VCaP (cell line): ENCODE measurements around the gene COL26A1.
A peak's percentile ranks its signal among the peaks of the same experiment; 100 is the strongest.

Experiments used
- H3K27ac ChIP-seq: fragments of 450-650 bp; 2 replicates; pipeline ENCODE4 v1.5.1; 2017
- CTCF ChIP-seq: fragments of 450-650 bp; conservative IDR thresholded peaks from 2 replicates; pipeline ENCODE4 v1.5.1; 2017; ENCODE audit warnings: mild to moderate bottlenecking, moderate library complexity

The COL26A1 gene

DNA sequence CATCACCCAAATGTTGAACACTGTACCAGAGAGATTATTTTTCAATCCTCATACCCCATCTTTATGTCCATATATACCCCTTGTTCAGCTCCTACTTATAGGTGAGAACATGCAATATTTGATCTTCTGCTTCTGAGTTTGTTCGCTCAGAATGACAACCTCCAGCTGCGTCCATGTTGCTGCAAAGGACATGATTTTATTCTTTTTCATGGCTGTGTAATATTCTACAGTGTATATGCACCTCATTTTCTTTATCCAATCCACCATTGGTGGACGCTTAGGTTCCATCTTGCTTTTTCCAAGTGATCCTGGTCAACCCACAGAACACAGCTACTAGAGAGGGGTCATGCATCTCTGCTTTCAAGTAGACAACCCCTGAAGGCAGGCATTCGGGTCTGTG lies 166.9 kb downstream of the COL26A1 start:
- TF ChIP-seq CTCF = no peak
- no peak overlapping the region for H3K27ac ChIP-seq

DNA sequence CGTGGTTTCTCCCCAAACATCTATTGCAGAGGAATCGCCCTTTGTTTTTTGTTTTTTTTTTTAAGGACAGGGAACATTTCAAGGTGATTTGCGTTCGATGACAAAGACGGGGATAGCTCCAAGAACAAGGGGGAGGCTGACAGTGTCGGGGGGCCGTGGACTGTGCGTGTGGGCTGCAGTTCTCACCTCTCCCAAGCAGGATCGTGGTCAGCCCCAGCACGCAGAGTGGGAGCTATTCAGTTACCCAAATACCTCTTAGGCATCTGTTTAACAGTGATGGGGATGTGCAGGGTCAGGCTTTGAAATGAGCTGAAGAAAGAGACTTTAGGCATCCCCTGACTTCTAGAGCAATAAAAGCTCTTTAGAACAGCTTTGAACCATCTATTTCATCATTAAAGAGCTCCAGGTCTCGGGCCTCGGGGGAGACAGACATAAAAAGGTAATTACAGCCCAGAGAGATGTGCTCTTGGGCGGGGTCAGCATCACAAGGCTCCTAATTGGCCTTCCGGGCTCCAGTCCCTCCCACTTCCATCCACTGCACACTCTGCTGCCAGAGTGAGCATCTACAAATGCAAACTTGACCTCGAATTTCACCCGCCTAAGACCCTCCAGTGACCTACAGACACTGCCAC lies 169.2 kb downstream of the COL26A1 start:
- no peak overlapping the region for H3K27ac ChIP-seq
- TF ChIP-seq CTCF = no peak

- no peak overlapping the region for H3K27ac ChIP-seq
- no peak for TF ChIP-seq CTCF
These were observed 169.9 kb downstream of the COL26A1 start for GRCh38 chr7:101532400-101533102.

- no peak for TF ChIP-seq CTCF
- no peak overlapping the region for H3K27ac ChIP-seq
These were observed 170.4 kb downstream of the COL26A1 start for GRCh38 chr7:101533103-101533465.

DNA sequence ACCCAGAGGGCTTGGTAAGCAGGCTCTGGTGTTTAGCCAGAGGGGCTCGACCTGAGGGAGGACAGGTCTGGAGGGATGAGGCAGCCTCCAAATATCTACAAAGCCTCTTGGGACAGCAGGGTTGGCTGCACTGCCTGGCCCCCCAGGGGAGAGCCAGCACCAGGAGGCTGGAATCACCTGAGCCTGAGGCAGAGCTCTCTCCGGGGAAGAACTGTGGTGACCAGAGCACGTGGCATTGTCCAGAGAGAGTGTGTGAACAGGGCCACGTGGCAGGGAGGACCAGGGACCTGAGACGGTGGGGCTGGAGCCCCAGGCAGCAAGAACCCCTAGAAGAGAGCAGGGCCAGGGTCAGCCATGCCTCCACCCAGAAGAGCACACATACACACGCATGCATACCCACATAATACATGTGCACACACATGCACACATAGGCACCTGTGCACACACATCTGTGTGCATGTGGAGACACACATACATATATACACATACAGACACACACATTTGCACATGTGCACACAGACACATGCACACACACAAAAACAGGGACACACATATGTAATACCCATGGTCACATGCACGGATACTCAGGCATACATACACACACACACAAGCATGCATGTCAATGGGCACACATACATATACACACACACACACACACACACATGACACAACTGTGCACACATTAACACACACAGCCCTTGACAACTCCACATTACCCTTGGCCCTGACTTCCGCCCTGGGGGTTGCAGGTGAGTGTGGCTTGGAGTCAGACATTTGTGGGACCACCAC lies 171.5 kb downstream of the COL26A1 start:
- no peak for TF ChIP-seq CTCF
- H3K27ac ChIP-seq = no peak overlapping the region

DNA sequence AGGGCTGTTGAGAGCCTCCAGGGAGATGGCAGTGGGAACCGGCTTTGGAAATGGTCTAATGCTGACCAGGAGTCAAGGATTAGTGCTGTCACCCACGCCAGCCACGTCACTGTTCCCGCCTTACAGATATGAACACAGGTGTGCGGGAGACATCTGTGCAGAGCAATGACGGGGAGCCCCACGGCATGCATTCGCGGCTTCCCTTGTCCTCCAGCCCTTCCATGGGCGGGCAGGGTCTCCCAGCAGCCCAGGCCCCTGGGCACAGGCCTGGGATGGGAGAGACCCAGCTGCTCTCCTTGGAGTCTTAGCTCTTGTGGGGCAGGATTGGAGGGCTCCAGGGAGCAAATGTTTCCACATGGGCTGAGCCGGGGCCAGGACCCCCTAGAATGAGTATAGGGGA lies 172.2 kb downstream of the COL26A1 start:
- TF ChIP-seq CTCF = no peak
- H3K27ac ChIP-seq = peak overlapping the region; percentile 29; the same call in 1 of the 2 replicates

GRCh38 chr7:101535351-101535751 lies 172.7 kb downstream of the COL26A1 start:
- TF ChIP-seq CTCF = no peak

More at GRCh38 chr7:101535351-101535751, 172.7 kb downstream of the COL26A1 start:
- H3K27ac ChIP-seq = peak overlapping the region; percentile 29; the same call in 1 of the 2 replicates
